ENCODE measurements around the gene KRTAP19-1.

KRTAP19-1 gene

GRCh38 chr21:30468900-30469714 is 11.1 kb downstream of the KRTAP19-1 start:
- no peak for TF ChIP-seq CTCF (IDR thresholded peaks at IDR 0.05; ENCODE audit: low read depth, low read length, missing control alignments)
- no peak overlapping the region for H3K4me3 ChIP-seq (replicated peaks; ENCODE audit: low read depth, low read length)
- DNase-seq (ENCODE audit: extremely low read depth, low read depth), result no peak

- H3K4me3 ChIP-seq (replicated peaks; ENCODE audit: low read depth, low read length), result no peak overlapping the region
- DNase-seq (ENCODE audit: extremely low read depth, low read depth), result no peak
- peak; percentile 21 for TF ChIP-seq CTCF (IDR thresholded peaks at IDR 0.05; ENCODE audit: low read depth, low read length, missing control alignments)
Observed at GRCh38 chr21:30463713-30464112, 16.5 kb downstream of the KRTAP19-1 start.

GRCh38 chr21:30448514-30448913 is 31.7 kb downstream of the KRTAP19-1 start:
- DNase-seq (ENCODE audit: extremely low read depth, low read depth), result no peak
- H3K4me3 ChIP-seq (replicated peaks; ENCODE audit: low read depth, low read length), result no peak overlapping the region
- no peak for TF ChIP-seq CTCF (IDR thresholded peaks at IDR 0.05; ENCODE audit: low read depth, low read length, missing control alignments)

GRCh38 chr21:30447056-30447455 is 33.1 kb downstream of the KRTAP19-1 start:
- no peak for DNase-seq (ENCODE audit: extremely low read depth, low read depth)
- no peak for TF ChIP-seq CTCF (IDR thresholded peaks at IDR 0.05; ENCODE audit: low read depth, low read length, missing control alignments)
- no peak overlapping the region for H3K4me3 ChIP-seq (replicated peaks; ENCODE audit: low read depth, low read length)

- TF ChIP-seq CTCF (IDR thresholded peaks at IDR 0.05; ENCODE audit: low read depth, low read length, missing control alignments), result no peak
- H3K4me3 ChIP-seq (replicated peaks; ENCODE audit: low read depth, low read length), result no peak overlapping the region
- no peak for DNase-seq (ENCODE audit: extremely low read depth, low read depth)
Observed at GRCh38 chr21:30444204-30444603, 36.0 kb downstream of the KRTAP19-1 start.

GRCh38 chr21:30443226-30443625 is 36.9 kb downstream of the KRTAP19-1 start:
- TF ChIP-seq CTCF (IDR thresholded peaks at IDR 0.05; ENCODE audit: low read depth, low read length, missing control alignments), result no peak
- DNase-seq (ENCODE audit: extremely low read depth, low read depth), result no peak
- no peak overlapping the region for H3K4me3 ChIP-seq (replicated peaks; ENCODE audit: low read depth, low read length)
